Jurkat, Clone E6-1 (cell line): ENCODE data around the gene RASGRP4.
A peak's percentile ranks its signal among the peaks of the same experiment; 100 is the strongest.

ENCODE experiments used
- DNase-seq: peaks from one replicate; pipeline ENCODE4 v3.0.0-alpha.2; 2011; ENCODE audit warnings: low read depth, low spot score
- H3K4me3 ChIP-seq: 2 replicates; pipeline ENCODE4 v1.5.1; 2011; ENCODE audit warnings: mild to moderate bottlenecking, low read length, control low read depth, moderate library complexity

RASGRP4 gene

DNA sequence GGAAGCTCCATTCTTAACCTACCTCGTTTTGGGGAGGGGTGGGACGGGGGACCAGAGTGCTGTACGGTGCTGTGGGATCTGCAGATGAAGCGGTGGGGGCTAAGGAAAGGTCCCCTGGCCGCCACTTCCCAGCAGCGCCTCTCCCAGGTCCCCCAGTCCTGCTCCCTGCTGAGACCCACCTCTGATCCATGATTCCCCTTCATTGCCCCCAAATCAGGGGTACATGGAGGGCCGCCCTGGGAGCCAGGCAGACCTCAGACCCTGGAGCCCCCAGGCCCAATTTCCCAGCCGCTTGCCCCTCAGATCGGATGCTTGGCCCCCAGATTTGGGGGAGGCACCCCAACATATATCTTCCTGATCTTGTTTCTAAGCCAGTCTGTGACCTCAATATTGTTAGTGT is 26.9 kb downstream of the RASGRP4 start:
- DNase-seq: no peak
- H3K4me3 ChIP-seq: no peak overlapping the region

DNA sequence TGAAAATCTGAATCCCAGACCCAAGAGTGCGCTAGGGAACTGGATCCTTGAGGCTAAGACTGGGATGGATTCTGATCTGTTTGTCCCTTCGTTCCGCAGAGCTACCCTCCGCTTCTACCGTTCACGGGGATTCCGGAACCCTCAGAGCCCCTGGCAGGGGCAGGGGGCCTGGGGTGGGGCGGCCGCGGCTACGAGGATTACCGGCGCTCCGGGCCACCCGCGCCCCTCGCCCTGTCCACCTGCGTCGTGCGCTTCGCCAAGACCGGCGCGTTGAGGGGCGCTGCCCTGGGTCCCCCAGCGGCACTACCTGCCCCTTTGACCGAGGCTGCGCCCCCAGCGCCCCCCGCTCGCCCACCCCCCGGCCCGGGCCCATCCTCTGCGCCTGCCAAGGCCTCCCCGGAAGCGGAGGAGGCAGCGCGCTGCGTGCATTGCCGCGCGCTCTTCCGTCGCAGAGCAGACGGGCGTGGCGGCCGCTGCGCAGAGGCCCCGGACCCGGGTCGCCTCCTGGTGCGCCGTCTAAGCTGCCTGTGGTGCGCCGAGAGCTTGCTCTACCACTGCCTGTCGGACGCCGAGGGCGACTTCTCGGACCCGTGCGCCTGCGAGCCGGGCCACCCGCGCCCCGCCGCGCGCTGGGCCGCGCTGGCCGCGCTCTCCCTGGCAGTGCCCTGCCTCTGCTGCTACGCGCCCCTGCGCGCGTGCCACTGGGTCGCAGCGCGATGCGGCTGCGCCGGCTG is 30.5 kb downstream of the RASGRP4 start:
- peak overlapping the region; percentile 39 for H3K4me3 ChIP-seq
- no peak for DNase-seq

DNA sequence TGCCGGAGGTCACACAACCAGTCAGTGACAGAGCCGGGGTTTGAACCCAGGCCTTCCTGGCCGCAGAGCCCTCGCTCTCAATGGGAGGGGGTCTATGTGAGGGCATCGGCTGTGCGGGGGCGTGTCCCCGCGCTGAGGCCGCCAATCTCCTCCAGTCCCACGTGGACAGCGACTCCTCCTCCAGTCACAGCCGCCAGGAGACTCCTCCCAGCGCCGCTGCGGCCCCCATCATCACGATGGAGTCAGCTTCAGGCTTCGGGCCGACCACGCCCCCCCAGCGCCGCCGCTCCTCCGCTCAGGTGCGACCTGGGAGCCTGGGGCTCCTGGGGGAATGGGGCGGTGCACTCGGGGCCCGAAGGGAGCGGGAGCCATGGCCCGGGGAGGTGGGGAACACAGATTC is 31.5 kb downstream of the RASGRP4 start:
- H3K4me3 ChIP-seq: no peak overlapping the region
- no peak for DNase-seq

DNA sequence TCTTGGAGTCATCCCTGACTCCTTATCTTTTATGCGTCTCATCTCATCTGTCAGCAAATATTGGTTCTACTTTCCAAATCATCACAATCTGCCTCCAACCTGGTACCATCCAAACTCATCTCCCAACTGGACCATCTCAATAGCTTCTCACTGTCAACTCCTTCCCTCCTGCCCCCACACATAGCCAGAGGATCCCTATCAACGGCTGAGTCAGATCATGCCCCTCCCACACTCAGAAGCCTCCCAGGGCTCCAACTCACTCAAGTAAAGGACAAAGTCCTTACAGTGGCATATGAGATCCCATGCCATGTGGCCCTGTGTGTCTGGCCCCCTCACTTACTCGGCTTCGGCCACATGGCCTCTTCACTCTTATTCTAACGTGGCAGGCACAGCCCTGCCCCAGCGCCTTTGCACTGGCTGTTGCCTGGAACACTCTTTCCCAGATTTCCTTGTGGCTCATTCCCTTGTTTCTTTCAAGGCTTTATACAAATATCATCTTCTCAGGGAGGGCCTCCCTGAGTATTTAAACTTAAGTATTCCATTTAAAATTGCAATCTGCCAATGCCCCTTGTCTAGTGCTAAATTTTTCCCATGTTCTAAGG is 33.2 kb downstream of the RASGRP4 start:
- no peak for DNase-seq
- no peak overlapping the region for H3K4me3 ChIP-seq

DNA sequence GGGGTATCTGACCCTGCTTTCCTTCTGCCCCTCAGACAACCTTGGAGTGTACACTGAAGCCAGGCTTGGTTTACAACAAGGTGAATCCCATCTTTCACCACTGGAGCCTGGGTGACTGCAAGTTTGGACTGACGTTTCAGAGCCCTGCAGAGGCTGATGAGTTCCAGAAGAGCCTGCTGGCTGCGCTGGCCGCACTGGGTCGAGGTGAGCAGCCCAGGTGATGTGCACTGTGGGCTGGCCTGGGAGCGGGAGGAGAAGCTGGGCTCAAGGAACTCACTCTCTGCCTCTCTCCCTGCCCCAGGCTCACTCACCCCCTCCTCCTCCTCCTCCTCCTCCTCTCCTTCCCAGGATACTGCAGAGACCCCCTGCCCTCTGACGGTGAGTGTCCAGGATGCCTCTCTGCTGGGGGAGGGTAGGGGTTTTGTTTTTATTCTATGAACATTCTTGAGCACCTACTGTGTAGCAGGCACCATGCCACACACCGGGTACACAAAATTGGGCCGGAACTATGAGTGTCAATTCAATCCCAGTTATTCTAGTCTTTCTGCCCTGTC is 34.0 kb downstream of the RASGRP4 start:
- H3K4me3 ChIP-seq: no peak overlapping the region
- DNase-seq: no peak

DNA sequence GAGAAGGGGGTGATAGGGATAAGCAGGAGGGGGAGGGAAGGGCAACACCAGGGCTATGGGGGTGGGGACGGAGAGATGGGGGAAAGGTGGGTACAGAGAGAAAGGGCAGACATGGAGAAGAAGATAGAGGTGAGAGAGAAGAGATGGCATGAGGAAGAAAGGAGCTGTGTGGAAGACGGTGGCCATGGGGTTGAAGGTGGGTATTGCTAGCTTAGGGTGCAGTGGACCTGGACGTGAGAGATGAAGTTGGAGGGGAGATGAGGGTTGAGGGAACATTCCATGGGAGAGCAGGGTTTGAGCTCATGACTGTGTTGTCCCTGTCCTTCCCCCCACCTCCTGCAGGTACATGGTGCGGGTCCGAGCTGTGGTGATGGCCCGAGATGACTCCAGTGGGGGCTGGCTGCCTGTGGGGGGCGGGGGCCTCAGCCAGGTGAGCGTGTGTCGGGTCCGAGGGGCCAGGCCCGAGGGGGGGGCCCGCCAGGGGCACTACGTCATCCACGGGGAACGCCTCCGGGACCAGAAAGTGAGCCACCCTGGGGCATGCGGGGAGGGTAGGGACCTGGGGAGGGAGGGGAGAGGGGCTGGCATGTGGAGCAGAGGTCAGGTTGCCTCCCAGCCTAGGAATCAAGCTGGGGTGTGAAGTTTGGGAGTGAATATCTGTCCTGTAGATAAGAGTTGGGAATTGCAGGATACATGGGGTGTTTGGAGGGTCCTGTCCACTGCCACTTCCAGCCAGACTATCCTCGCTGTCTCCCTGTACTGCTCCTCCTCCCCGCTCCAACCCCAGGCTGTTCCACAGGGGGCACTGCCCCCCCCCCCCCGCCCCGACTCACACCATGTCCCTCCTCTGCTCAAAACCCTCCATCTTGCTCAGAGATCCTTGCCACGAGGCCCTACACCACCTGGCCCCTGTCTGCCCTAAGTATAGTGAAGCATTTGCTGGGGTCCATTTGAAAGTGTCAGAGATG is 35.8 kb downstream of the RASGRP4 start:
- no peak for DNase-seq
- no peak overlapping the region for H3K4me3 ChIP-seq

DNA sequence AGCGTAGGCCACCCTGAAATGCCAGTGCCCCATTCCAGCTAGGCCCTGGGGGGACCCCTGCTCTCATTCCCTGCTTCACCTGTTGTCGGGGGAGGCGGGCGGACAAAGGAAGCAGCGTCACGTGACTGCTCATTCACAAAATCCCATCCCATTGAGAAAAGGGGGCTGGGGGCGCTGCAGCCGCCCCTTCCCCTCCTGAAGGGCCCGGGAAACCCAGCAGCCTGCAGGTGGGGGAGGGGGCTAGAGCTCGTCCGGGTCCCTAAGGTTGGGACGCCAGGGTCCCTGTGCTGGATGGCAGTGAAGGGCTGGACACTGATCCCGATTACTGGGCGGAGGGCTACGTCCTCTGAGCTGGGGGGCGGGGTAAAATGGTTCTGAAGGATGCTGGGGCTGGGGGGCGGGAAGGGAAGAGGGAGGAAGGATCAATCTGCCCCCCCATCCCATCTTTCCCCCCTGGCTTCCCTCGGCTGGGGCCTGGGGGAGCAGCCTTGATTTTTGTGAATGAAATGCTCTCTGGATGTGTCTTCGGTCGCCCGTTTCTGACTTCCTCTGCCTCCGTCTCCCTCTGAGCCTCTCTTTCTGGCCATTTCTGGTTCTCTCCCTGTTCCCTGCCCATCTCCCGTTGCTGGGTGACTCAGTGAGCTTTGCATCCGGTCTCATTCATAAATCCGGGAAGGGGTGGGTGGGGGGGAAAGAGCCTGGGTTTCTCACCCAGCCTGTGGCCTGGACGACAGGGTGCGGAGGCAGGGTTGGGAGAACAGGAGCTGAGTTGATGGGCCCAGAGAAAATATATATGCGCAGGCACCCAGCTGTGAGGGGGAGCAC is 36.7 kb downstream of the RASGRP4 start:
- H3K4me3 ChIP-seq: peak overlapping the region; percentile 62

DNA sequence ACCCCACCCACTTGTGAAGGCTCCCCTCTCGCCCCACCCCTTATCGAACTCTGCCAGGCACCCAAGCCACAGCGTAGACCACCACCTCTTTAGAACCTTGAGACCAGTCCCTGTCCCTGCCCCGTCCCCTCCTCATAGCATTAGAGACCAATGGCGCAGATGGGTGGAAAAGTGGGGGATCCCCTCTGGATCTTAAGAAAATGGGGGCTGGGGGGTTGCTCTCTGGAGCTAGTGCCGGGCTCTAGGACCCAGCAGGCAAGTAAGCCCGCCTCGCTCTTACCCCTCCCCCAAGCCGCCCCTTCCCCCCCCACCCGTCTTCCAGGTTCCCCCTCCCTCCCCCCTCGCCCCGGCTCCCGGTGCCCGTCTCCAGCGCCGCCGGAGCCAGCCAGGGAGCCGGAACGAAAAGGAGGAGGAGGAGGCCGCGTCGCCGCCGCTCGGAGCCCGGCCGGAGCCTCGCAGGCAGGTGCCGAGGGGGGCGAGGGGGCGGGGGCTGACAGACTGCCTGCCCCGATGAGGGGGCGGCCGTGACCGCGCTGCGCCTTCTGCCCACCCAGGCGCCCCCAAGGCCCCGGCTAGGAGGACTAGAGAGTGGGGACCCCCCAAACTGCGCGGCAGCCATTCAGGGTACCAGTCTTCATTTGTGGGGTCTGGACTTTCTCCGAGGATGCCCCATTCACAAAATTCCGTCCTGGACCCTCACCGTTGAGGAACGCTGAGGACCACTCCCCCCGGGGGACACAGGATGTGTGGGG is 37.5 kb downstream of the RASGRP4 start, which contains the start of gene SPRED3:
TSS of gene SPRED3 (plus strand) at position 349 of the 752 bp plus-strand sequence. CDS start 1,606 bp downstream, outside the sequence.
- DNase-seq: no peak
- H3K4me3 ChIP-seq: peak within 1 kb of the TSS; percentile 62

More for the DNA sequence above, 36.7 kb downstream of the RASGRP4 start:
- DNase-seq: no peak

DNA sequence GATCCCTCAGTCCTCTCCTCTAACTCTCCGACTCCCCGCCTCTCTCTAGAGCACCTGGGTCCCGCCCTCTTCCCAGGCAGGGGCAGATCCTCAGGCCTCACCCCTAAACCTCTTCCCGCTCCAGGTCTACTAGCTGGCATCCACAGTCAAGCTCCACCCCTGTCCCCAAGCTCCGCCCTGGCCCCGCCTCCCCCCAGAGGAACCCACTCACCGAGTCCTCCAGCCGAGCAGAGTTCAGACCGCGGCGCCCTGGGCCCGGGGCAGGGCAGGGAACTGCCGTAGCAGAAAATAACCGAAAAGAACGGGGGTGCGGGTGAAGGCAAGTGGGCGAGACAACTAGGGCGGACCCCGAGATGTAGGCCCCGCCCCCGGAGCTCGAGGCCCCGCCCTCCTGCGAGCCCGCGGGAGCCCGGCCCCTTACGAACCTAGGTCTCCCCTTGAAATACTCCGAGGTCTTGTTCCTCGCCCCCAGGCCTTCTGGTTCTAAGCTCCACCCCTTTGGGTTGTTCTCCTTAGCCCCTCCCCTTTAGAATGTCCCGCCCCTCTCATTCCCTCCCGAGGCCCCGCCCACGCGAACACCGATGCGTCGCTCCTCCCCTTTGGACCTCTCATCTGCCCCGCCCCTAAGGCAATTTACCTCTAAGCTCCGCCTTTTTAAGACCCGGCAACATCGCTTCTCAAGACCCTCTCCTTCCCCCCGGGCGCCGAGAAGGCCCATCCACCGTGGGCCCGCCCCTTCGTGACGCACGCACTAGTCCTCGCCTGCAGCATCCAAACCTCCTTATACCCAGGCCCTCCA is 38.3 kb downstream of the RASGRP4 start, which contains the start of gene GGN:
TSS of gene GGN (minus strand) at position 485 of the 799 bp plus-strand sequence. CDS start 773 bp downstream, outside the sequence.
- peak within 1 kb of the TSS; percentile 62 for H3K4me3 ChIP-seq
- DNase-seq: peak; percentile 78

DNA sequence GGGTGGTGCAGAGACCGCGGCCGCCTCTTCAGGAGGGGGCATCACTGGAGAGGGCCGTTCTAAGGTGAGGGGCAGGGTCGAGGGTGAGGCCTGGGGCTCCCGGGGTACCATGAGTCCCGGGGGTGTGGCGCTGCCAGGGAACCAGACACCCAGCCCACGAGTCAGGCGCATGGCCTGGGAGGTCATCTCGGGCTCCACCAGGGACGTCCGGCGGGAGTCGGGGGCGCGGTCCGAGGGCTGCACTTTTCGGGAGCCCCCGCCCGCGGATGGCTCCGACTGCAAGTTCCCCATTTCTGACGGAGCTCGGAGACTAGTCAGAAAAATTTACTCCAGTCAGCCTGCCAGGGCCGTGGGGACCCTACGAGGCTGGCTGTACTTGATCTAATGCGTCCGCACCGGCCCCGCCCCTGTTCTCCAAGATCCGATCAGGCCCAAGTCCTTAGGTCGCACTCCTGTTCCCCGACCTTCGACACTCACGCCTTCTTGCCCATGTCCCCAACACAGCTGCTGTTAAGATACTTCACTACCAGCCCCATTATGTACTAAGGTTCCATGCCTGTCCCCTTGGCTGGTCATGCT is 39.0 kb downstream of the RASGRP4 start:
- H3K4me3 ChIP-seq: peak overlapping the region; percentile 62
- DNase-seq: no peak

DNA sequence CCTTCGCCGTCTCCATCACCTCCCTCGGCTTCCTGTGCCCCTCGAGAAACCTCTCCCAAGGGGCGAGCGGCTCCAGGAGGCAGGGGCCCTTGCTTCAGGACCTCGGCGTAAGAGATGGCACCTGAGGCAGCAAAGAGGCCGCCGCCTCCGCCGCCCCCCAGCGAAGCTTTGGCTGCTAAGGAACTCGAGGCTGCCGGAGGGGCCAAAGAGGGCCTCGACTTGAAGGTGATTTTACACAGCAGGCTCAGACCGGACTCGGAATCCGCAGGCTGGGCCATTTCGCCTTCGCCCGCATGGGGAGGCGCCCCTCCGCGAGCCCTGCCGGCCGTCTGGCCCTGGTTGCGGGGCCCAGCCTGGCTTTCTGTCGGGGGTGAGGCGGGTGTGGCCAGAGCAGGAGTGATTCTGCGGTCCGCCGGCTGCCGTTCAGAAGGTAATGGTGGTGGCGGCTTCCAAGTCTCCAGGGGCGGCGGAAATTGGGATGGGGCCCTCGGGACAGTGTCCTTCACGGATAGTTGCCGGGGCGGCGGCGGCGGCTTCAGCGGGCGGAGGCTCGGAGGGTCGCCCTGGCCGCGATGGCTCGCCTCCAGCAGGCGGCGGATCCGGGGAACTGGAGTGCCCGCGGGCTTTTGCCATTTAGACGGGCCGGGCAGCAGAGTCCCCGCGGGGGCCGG is 39.6 kb downstream of the RASGRP4 start:
- H3K4me3 ChIP-seq: no peak overlapping the region

DNA sequence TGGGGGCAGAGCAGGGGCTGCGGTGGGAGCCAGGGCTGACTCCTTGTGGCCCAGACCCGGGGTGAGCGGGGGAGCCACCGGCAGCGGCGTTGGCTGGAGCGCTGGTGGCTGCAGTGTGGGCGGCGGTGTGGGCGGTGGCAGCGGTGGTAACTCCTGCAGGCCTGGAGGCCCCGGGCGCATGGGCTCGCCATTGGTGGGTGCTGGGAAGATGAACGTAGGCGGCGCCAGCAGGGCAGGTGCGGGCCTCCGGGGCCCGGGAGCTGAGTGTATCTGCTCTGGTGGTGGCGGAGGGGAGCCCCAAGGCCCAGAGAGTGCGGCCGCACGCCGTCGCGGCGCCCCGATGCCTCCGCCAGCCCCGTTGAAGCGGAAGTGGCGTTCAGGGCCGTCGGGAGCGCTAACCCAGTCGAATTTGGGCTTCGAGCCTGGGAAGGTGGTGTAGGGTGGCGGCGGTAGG is 40.2 kb downstream of the RASGRP4 start:
- H3K4me3 ChIP-seq: no peak overlapping the region

More for the DNA sequence above, 39.6 kb downstream of the RASGRP4 start:
- no peak for DNase-seq

DNA sequence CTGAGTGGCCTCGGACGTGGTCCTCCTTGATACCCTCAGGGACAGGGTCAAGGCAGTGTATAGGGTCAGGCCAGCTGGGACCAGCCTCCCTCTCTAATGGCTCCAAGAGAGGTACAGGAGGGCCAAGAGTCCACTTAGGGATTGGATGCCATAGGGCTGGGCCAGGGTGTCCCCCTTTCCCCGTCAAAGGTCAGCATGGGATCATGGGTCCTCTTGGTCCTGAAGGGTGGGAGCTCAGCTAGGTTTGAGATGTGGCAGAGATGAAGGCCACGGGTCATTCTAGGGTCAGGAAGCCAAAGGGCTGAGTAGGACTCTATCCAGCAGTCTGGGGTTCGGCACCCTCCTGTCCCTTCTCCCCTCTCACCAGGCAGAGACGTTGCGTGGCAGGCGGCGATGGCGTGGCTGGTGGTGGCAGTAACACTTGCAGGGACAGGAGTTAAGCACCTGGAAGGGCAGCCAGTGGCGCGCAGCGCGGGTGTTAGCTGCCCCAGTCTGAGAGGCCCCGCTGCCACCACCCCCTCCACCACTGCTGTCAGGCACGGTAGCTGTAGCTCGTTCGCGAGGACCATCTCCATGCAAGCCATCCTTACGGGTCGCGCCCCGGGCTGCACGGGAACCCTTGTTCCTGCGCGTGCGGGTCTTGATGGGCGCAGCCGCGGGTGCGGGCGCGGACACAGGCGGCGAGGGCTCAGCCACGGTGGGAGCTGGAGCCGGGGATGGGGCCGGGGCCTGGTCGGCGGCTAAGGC is 40.8 kb downstream of the RASGRP4 start:
- DNase-seq: no peak
- no peak overlapping the region for H3K4me3 ChIP-seq

More for the DNA sequence above, 40.2 kb downstream of the RASGRP4 start:
- no peak for DNase-seq

DNA sequence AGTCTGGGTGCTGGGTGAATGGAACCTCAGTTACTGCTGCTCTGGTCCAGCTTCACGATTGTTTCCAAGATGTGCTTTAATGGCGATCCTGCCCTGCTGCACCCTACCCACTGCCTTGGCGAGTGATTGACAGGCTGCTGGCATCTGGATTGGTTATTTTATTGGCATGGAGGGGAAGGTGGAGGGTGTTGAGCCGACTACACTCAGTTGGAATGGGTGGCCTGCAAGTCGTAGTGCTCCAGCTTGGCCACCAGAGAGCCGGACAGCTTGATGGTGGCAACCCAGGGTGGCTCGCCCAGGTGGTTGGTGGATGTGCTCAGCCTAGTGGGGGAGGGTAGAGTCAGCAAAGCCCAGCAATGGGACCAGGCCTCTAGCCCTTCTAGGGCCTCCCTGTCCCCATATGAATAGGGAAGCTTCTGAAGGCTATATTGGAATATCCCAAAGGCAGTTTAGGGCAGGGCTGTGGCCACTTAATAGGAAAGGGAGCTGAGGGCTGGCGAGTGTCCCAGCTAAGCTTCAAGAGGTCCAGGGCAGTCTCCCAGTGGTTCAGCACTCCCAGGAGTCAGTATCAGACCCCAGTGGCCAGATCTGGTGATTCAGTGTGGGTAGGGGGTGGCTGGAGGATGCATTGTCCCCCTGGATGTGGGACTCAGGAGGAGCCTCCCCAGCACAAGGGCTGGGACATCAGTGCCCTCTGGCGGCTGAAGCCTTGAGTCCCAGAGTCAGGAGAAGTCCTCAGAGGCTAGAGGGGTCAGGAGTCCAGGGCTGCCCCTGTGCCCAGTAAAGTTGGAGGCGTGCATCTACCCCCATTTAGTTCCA is 41.6 kb downstream of the RASGRP4 start:
- H3K4me3 ChIP-seq: no peak overlapping the region
- no peak for DNase-seq

DNA sequence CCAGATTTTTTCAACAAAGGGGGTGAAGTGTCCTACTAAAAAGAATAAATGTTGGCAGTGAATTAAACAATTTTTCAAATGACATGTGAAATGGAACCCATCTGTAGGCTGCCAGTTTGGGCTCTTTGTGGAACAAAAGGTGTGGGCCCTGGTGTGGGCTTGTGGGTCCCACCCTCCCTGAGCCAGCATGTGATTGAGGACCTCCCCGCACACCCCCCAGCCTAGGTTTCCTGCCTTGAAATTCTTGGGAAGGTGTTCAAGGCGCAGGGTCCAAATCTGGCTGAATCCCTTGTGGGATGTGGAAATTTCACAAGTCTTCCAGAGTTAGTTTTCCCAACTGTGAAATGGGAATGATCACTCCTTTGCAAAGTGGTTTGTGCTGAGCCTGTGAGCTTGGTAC is 42.3 kb downstream of the RASGRP4 start:
- H3K4me3 ChIP-seq: no peak overlapping the region
- DNase-seq: no peak
